DOHH2 (cell line): ENCODE results near the gene TIMM50.

Experiments
- EZH2phosphoT487 ChIP-seq: fragments of 200-600 bp; sonication (generic); IDR thresholded peaks from 2 replicates; pipeline ENCODE4 v1.6.1; 2017; ENCODE audit warnings: borderline replicate concordance, mild to moderate bottlenecking, antibody characterized with exemption, low read length, moderate library complexity, mixed read lengths
- TF ChIP-seq, protein P1 (sequence below): fragments of 200-600 bp; sonication (generic); IDR thresholded peaks from one replicate; pipeline ENCODE4 v1.5.1; 2014; ENCODE audit warnings: antibody characterized with exemption, mild to moderate bottlenecking, low read depth, low read length; ENCODE audit not compliant: poor library complexity, severe bottlenecking

DNA sequence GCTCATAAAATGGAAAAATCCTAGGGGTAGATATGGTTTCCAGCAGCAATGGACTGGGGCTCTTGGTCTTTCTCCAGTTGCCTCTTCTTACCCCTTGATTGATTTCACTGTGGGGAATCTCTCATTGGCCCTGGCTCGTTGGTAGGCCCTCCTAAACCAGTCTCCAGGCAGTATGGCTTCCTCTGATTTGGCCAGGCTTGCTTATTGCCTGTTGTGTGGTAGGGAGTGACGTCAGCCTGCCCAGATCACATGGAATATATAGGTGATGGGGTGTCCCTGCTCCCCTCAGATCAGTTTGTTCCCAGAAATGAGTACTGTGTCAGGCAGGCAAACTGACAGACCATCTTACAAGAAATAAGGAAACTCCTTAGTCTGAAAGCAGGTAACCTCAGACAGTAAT is 28.6 kb downstream of the TIMM50 start:
- TF ChIP-seq, protein P1, sequence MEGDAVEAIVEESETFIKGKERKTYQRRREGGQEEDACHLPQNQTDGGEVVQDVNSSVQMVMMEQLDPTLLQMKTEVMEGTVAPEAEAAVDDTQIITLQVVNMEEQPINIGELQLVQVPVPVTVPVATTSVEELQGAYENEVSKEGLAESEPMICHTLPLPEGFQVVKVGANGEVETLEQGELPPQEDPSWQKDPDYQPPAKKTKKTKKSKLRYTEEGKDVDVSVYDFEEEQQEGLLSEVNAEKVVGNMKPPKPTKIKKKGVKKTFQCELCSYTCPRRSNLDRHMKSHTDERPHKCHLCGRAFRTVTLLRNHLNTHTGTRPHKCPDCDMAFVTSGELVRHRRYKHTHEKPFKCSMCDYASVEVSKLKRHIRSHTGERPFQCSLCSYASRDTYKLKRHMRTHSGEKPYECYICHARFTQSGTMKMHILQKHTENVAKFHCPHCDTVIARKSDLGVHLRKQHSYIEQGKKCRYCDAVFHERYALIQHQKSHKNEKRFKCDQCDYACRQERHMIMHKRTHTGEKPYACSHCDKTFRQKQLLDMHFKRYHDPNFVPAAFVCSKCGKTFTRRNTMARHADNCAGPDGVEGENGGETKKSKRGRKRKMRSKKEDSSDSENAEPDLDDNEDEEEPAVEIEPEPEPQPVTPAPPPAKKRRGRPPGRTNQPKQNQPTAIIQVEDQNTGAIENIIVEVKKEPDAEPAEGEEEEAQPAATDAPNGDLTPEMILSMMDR: no peak
- no peak for TF ChIP-seq EZH2phosphoT487
